GM23248 (cell line): ENCODE measurements around the gene PMFBP1. TPM values are rescaled to one million over a fixed set of nuclear protein-coding genes. Genes with fewer than 3 reads are reported as not detected.

Source experiments
- DNase-seq: peaks from one replicate; pipeline ENCODE4 v3.0.0-alpha.2; 2015
- H2AFZ ChIP-seq: fragments of 200-600 bp; sonication (generic); 2 replicates; pipeline ENCODE4 v1.6.1; 2016; ENCODE audit warnings: antibody characterized with exemption
- H3F3A ChIP-seq: fragments of 200-600 bp; sonication (generic); 2 replicates; pipeline ENCODE4 v1.6.1; 2016; ENCODE audit warnings: mild to moderate bottlenecking, antibody characterized with exemption, mixed run types; ENCODE audit not compliant: insufficient read depth
- H3K27ac ChIP-seq: fragments of 200-600 bp; sonication (generic); 2 replicates; pipeline ENCODE4 v1.5.1; 2016; ENCODE audit warnings: mild to moderate bottlenecking
- H3K27me3 ChIP-seq: fragments of 200-600 bp; sonication (generic); replicated peaks from 2 replicates; pipeline ENCODE4 v1.6.1; 2016; ENCODE audit warnings: mild to moderate bottlenecking; ENCODE audit not compliant: insufficient read depth
- H3K36me3 ChIP-seq: fragments of 200-600 bp; sonication (generic); 2 replicates; pipeline ENCODE4 v1.6.1; 2016; ENCODE audit warnings: low read depth, mild to moderate bottlenecking
- H3K4me1 ChIP-seq: fragments of 200-600 bp; sonication (generic); 2 replicates; pipeline ENCODE4 v1.6.1; 2016; ENCODE audit warnings: mild to moderate bottlenecking; ENCODE audit not compliant: insufficient read depth
- H3K4me2 ChIP-seq: fragments of 200-600 bp; sonication (generic); one replicate; pipeline ENCODE4 v1.6.1; 2016; ENCODE audit warnings: mild to moderate bottlenecking; ENCODE audit not compliant: unreplicated experiment
- H3K4me3 ChIP-seq: fragments of 200-600 bp; sonication (generic); 2 replicates; pipeline ENCODE4 v1.5.1; 2016; ENCODE audit warnings: mild to moderate bottlenecking
- H3K79me2 ChIP-seq: fragments of 200-600 bp; sonication (generic); 2 replicates; pipeline ENCODE4 v1.6.1; 2016; ENCODE audit warnings: mild to moderate bottlenecking; ENCODE audit not compliant: insufficient read depth
- H3K9ac ChIP-seq: fragments of 200-600 bp; sonication (generic); 2 replicates; pipeline ENCODE4 v1.6.1; 2016; ENCODE audit warnings: mild to moderate bottlenecking
- H3K9me2 ChIP-seq: fragments of 200-600 bp; sonication (generic); 2 replicates; pipeline ENCODE4 v1.6.1; 2016; ENCODE audit warnings: mixed run types, mild to moderate bottlenecking, moderate library complexity; ENCODE audit not compliant: insufficient read depth
- H3K9me3 ChIP-seq: fragments of 200-600 bp; sonication (generic); one replicate; pipeline ENCODE4 v1.6.1; 2017; ENCODE audit warnings: low read depth
- H4K20me1 ChIP-seq: fragments of 200-600 bp; sonication (generic); 2 replicates; pipeline ENCODE4 v1.6.0; 2016; ENCODE audit not compliant: insufficient read depth
- EZH2 ChIP-seq: fragments of 200-600 bp; sonication (generic); IDR thresholded peaks from 2 replicates; pipeline ENCODE4 v1.6.1; 2018; ENCODE audit warnings: antibody characterized with exemption, mild to moderate bottlenecking; ENCODE audit not compliant: insufficient read depth, poor library complexity, severe bottlenecking
- EZH2phosphoT487 ChIP-seq: fragments of 200-600 bp; sonication (generic); IDR thresholded peaks from 2 replicates; pipeline ENCODE4 v1.6.1; 2018; ENCODE audit warnings: antibody characterized with exemption, moderate library complexity, mild to moderate bottlenecking, low read depth; ENCODE audit not compliant: insufficient read depth
- WGBS, 2 experiments: methylation state at CpG; one replicate each; pipeline ENCODE4 v1.1.6; 2015 to 2017; ENCODE audit warnings: low lambda C conversion rate in 2 of 2, low coverage in 1 of 2; ENCODE audit errors: missing lambda C conversion rate in 2 of 2; 5-methylcytosine and 5-hydroxymethylcytosine counted together
- in situ Hi-C: fragments of 300-500 bp; cut with MboI; formaldehyde crosslinking; loops from 2 replicates; pipeline ENCODE4 v1.15.0; 2020
- polyA plus RNA-seq: library from polyadenylated mRNA; unstranded; fragments of >200 nt; fragmentation: Nextera tagmentation; extraction: Ambion mirVana; gene quantifications from 2 replicates; pipeline ENCODE4 v1.2.1, GENCODE V29; 2016
- total RNA-seq: library from RNA; depleted of rRNA; stranded (reverse); fragments of >200 nt; shearing (Covaris generic); gene quantifications from 2 replicates; pipeline ENCODE4 v1.2.3, GENCODE V29; 2014

The PMFBP1 gene
- total and polyA plus RNA-seq, 2 experiments from 2014 or later = not detected

- no peak overlapping the region for H3K9ac ChIP-seq
These were observed 7.3 kb downstream of the PMFBP1 start for GRCh38 chr16:72164691-72165090.

GRCh38 chr16:72162105-72162692 is 9.8 kb downstream of the PMFBP1 start:
- WGBS, 2 experiments = 51 to 53% methylated on average over 6 of the region's 6 CpGs
- no peak for DNase-seq
- no peaks in the 10 kb centered on the region for H3K9me3 ChIP-seq
- TF ChIP-seq EZH2phosphoT487 (no peak), EZH2 (no peak)
- no peaks in the 10 kb centered on the region for H3K27me3 ChIP-seq
- H3K9ac ChIP-seq = no peak overlapping the region
- H3F3A ChIP-seq = no peaks in the 10 kb centered on the region
- H3K27ac ChIP-seq = no peak overlapping the region
- in situ Hi-C loops = no loop called here
- no peaks in the 10 kb centered on the region for H3K9me2 ChIP-seq
- H3K4me1 ChIP-seq = no peaks in the 10 kb centered on the region
- H3K4me3 ChIP-seq = no peak overlapping the region
- no peaks in the 10 kb centered on the region for H3K79me2 ChIP-seq
- no peak overlapping the region for H2AFZ ChIP-seq
- no peak overlapping the region for H3K4me2 ChIP-seq
- H4K20me1 ChIP-seq = no peaks in the 10 kb centered on the region
- no peaks in the 10 kb centered on the region for H3K36me3 ChIP-seq

More at GRCh38 chr16:72164691-72165090, 7.3 kb downstream of the PMFBP1 start:
- H3K27ac ChIP-seq = no peak overlapping the region
- no peaks in the 10 kb centered on the region for H4K20me1 ChIP-seq
- no peaks in the 10 kb centered on the region for H3K36me3 ChIP-seq
- in situ Hi-C loops = no loop called here
- no peaks in the 10 kb centered on the region for H3K9me3 ChIP-seq
- no peak overlapping the region for H2AFZ ChIP-seq
- no peak for DNase-seq
- TF ChIP-seq EZH2phosphoT487 (no peak), EZH2 (no peak)
- 0 out of 2 replicates have a peak, but pooled peaks cover 7% of the 10 kb centered on the region for H3K9me2 ChIP-seq
- no peaks in the 10 kb centered on the region for H3F3A ChIP-seq
- no peak overlapping the region for H3K4me3 ChIP-seq
- H3K4me2 ChIP-seq = no peak overlapping the region
- 26 to 27% methylated on average over 5 of the region's 5 CpGs for whole genome bisulfite sequencing, 2 experiments
- H3K27me3 ChIP-seq = no peaks in the 10 kb centered on the region
- no peaks in the 10 kb centered on the region for H3K4me1 ChIP-seq
- no peaks in the 10 kb centered on the region for H3K79me2 ChIP-seq

- DNase-seq = no peak
- 20% methylated on average over 2 of the region's 2 CpGs for WGBS, 2 experiments
These were observed 12.2 kb downstream of the PMFBP1 start for GRCh38 chr16:72159801-72160200.

GRCh38 chr16:72159386-72159785 is 12.6 kb downstream of the PMFBP1 start:
- in situ Hi-C loops = no loop called here
- Histone ChIP-seq H3K4me2 (no peak overlapping the region), H3K9me3 (no peaks in the 10 kb centered on the region), H3F3A (no peaks in the 10 kb centered on the region), H3K27ac (no peak overlapping the region), H3K4me3 (no peak overlapping the region), H3K27me3 (no peaks in the 10 kb centered on the region), H3K9me2 (no peaks in the 10 kb centered on the region), H3K36me3 (no peaks in the 10 kb centered on the region), H3K79me2 (no peaks in the 10 kb centered on the region), H4K20me1 (no peaks in the 10 kb centered on the region), H3K9ac (no peak overlapping the region), H2AFZ (no peak overlapping the region), H3K4me1 (no peaks in the 10 kb centered on the region)
- no peak for DNase-seq
- 12 to 15% methylated on average over 2 of the region's 2 CpGs for WGBS, 2 experiments
- TF ChIP-seq EZH2 = no peak
- no peak for TF ChIP-seq EZH2phosphoT487

More at GRCh38 chr16:72159801-72160200, 12.2 kb downstream of the PMFBP1 start:
- Histone ChIP-seq H3K27me3 (no peaks in the 10 kb centered on the region), H4K20me1 (no peaks in the 10 kb centered on the region), H3K9ac (no peak overlapping the region), H3K9me3 (no peaks in the 10 kb centered on the region), H3K79me2 (no peaks in the 10 kb centered on the region), H3F3A (no peaks in the 10 kb centered on the region), H3K4me2 (no peak overlapping the region), H3K9me2 (no peaks in the 10 kb centered on the region), H3K4me1 (no peaks in the 10 kb centered on the region), H3K36me3 (no peaks in the 10 kb centered on the region), H3K27ac (no peak overlapping the region), H3K4me3 (no peak overlapping the region), H2AFZ (no peak overlapping the region)
- in situ Hi-C loops = no loop called here
- no peak for TF ChIP-seq EZH2
- TF ChIP-seq EZH2phosphoT487 = no peak
